ENCODE data around the gene CCZ1B. TPM values are rescaled to one million over a fixed set of nuclear protein-coding genes. Genes with fewer than 3 reads are reported as not detected.
A peak's percentile ranks its signal among the peaks of the same experiment; 100 is the strongest.
"Not testable (repeated sequence)": the region's sequence is repeated elsewhere in the genome, so short reads cannot be mapped to it uniquely, and the experiment has no call there.

Gene CCZ1B
- total and polyA plus RNA-seq, 8 donors = 58.3 to 85.6 (median 72.9) TPM

- H3K9me3 ChIP-seq; DNase-seq; intact Hi-C loops (cut with DNase I); H3K27me3 ChIP-seq; H3K27ac ChIP-seq; H3K4me3 ChIP-seq; ATAC-seq; H3K4me1 ChIP-seq: not testable (repeated sequence)
- peaks cover 0 to 34% of the 10 kb centered on the region in 2 donors for H3K36me3 ChIP-seq
These were observed 18.6 kb downstream of the CCZ1B start for GRCh38 chr7:6807393-6807918.

DNA sequence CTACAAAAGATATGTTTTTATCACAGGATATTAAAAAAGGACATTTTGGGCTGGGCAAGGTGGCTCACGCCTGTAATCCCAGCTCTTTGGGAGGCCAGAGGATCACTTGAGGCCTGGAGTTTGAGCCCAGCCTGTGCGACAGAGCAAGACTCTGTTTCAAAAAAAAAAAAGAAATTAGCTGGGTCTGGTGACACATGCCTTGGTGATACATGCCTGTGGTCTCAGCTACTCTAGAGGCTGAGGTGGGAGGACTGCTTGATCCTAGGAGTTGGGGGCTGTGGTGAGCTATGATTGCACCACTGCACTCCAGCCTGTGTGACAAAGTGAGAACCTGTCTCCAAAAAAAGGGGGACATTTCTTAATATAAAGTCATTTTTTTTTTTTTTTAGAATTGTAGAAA, 25.7 kb downstream of the CCZ1B start:
- H3K9me3 ChIP-seq; H3K27me3 ChIP-seq; H3K27ac ChIP-seq; H3K4me1 ChIP-seq; ATAC-seq; H3K4me3 ChIP-seq; DNase-seq; intact Hi-C loops (cut with DNase I): not testable (repeated sequence)
- peaks cover 0 to 19% of the 10 kb centered on the region in 2 donors for H3K36me3 ChIP-seq

GRCh38 chr7:6799887-6800286, 26.2 kb downstream of the CCZ1B start:
- ATAC-seq, H3K27me3 ChIP-seq, H3K9me3 ChIP-seq: not testable (repeated sequence)

DNA sequence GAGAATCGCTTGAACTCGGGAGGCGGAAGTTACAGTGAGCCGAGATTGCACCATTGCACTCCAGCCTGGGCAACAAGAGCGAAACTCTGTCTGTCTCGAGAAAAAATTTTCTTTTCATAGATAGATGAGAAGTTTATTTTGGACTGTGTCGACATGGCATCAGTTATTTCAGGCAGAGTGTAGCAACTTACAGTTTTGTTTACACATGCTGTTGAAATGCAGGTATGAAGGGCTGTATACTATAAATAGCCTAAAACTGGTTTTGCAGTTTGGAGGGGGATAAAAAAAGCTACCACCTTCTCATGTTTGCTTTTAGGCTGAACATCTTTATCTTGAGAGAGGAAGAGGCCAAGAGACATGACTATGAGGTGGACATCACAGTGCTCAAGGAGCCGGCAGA, 28.0 kb downstream of the CCZ1B start:
- H3K9me3 ChIP-seq; H3K4me3 ChIP-seq; H3K27ac ChIP-seq; H3K4me1 ChIP-seq; DNase-seq; intact Hi-C loops (cut with DNase I); H3K27me3 ChIP-seq: not testable (repeated sequence)
- H3K36me3 ChIP-seq = peaks cover 0 to 11% of the 10 kb centered on the region in 2 donors
- ATAC-seq = peak; percentile 86

More at GRCh38 chr7:6799887-6800286, 26.2 kb downstream of the CCZ1B start:
- H3K4me3 ChIP-seq; H3K27ac ChIP-seq; DNase-seq; H3K4me1 ChIP-seq; intact Hi-C loops (cut with DNase I): not testable (repeated sequence)
- H3K36me3 ChIP-seq = peaks cover 0 to 19% of the 10 kb centered on the region in 2 donors

DNA sequence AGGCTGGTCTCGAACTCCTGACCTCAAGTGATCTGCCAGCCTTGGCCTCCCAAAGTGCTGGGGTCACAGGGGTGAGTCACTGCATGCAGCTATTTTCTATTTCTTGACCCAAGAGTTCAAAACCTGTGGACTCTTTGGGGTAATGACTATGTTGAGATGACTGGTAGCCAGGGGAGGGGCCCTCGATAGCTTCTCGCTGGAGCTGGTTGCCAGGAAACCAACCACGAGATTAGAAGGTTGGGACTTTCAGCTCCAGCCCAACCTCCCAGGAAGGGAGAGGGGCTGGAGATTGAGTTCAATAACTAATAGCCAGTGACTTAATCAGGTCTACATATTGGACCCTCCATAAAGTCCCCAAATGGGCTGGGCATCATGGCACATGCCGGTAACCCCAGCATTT, 28.9 kb downstream of the CCZ1B start:
- H3K27me3 ChIP-seq; intact Hi-C loops (cut with DNase I); H3K4me3 ChIP-seq; H3K9me3 ChIP-seq; H3K4me1 ChIP-seq: not testable (repeated sequence)
- DNase-seq = peak in 1 of 4 donors; percentile 36
- Histone ChIP-seq H3K27ac (peak overlapping the region in 1 of 2 donors; percentile 26), H3K36me3 (peaks cover 0 to 11% of the 10 kb centered on the region in 2 donors)
- ATAC-seq = peak; percentile 71

DNA sequence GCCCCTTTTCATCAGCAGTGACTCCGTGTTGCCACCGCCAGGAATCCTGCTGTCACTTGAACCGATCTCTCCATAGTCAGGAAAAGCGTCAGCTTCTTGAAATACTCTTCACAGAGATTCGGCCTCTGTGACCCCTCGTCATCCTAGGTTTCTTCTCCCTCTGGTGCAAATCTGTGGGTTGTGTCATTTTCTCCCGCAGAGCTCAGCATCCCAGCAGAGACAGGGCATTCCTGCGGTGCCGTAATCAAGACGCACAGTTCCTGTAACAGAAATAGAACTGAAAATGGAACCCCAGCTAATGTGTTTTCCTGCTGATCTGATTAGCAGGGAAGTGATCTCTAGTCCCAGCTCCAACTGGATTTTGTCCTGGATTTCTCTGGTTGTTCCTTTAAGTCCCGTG, 31.8 kb downstream of the CCZ1B start:
- H3K4me3 ChIP-seq; DNase-seq; ATAC-seq; H3K27ac ChIP-seq; intact Hi-C loops (cut with DNase I); H3K9me3 ChIP-seq; H3K27me3 ChIP-seq; H3K4me1 ChIP-seq; H3K36me3 ChIP-seq: not testable (repeated sequence)

- peak; percentile 49 for ATAC-seq
- H3K36me3 ChIP-seq; intact Hi-C loops (cut with DNase I); H3K9me3 ChIP-seq; DNase-seq; H3K27ac ChIP-seq; H3K4me3 ChIP-seq; H3K27me3 ChIP-seq; H3K4me1 ChIP-seq: not testable (repeated sequence)
These were observed 33.8 kb downstream of the CCZ1B start for GRCh38 chr7:6792113-6792872.

DNA sequence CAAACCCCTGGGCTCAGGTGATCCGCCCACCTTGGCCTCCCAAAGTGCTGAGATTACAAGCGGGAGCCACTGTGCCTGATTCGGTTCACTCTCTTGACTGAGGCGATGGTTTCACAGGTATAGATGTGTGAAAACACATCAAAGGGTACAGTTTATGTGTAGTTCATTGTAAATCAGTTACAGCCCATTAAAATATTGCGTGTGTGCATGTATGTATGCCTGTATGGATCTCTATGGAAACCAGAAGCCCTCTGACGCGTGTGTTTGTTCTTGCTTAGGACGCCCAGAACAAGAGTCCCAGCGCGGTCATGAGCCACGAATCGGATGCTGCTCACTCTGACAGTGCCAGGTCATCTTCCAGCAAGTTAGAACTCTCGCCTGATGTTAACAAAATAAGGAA, 36.7 kb downstream of the CCZ1B start:
- DNase-seq; H3K4me1 ChIP-seq; ATAC-seq; H3K27me3 ChIP-seq; H3K36me3 ChIP-seq; H3K9me3 ChIP-seq; H3K4me3 ChIP-seq; H3K27ac ChIP-seq; intact Hi-C loops (cut with DNase I): not testable (repeated sequence)

DNA sequence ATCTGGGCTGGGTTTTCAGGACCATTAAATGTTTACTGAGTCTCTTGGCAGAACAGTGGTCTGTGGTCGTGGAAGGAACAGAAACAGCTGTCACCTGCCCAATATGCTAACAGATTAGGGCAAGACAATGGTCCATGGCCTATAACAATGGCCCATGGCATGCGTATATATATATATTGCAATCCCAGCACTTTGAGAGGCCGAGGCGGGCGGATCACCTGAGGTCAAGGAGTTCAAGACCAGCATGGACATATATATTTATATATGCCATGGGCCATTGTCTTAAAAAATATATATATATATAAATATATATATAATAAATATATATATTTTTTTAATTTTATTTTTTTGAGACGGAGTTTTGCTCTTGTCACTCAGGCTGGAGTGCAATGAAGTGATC, 44.5 kb downstream of the CCZ1B start:
- H3K9me3 ChIP-seq, ATAC-seq: not testable (repeated sequence)

GRCh38 chr7:6761186-6761585, 64.9 kb downstream of the CCZ1B start:
- H3K4me1 ChIP-seq; H3K27me3 ChIP-seq; H3K36me3 ChIP-seq; DNase-seq; intact Hi-C loops (cut with DNase I); ATAC-seq; H3K27ac ChIP-seq; H3K9me3 ChIP-seq; H3K4me3 ChIP-seq: not testable (repeated sequence)

More for the DNA sequence above, 44.5 kb downstream of the CCZ1B start:
- intact Hi-C loops (cut with DNase I); H3K4me3 ChIP-seq; H3K27ac ChIP-seq; H3K27me3 ChIP-seq; H3K4me1 ChIP-seq; H3K36me3 ChIP-seq: not testable (repeated sequence)
- peak in 1 of 4 donors; percentile 61 for DNase-seq

DNA sequence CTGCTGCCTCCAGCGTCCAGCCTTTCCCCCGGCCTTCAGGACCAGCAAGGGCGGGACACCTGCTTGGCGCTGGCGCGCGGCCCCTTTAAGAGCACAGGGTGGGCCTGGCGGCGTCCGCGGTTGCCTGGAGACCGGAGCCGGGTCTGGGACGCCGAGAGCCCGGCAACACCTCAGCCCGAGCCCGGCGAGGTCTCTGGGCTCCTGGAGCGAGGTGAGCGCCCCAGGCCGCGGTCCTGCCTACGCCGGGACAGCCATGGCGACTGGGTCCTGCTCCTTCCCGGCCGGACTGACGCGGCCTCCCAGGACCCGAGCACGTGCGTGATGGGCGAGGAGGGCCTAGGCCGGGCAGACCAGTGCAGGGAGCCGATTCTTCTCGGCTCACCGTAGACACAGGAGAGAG, 72.1 kb downstream of the CCZ1B start, which contains the start of gene RSPH10B2:
TSS of gene RSPH10B2 (plus strand) at position 140 of the 400 bp plus-strand sequence. CDS start 3,575 bp downstream, outside the sequence.
- intact Hi-C loops (cut with DNase I); H3K27me3 ChIP-seq; H3K27ac ChIP-seq; H3K4me3 ChIP-seq; DNase-seq; H3K4me1 ChIP-seq; H3K9me3 ChIP-seq; H3K36me3 ChIP-seq: not testable (repeated sequence)
- ATAC-seq = peak; percentile 49

DNA sequence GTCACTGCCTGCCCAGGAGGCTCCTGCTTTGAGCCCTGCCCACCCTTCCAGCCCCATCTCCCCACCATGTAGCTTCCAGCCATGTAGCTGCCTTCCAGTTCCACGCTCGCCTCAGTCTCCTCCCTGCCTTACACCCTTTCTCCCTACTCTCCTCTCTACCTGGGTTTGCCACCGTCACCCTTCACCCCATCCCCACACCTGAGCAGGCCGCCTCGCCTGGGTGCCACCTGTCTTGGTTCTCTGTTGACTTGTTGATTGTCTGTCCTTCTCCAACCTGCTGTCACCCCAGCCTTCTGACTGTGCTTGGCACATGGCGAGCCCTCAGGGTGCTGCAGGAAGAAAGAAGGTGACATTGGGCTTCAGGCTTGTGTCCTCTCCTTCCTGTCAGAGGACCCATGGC, 75.9 kb downstream of the CCZ1B start:
- H3K4me3 ChIP-seq; H3K27ac ChIP-seq; ATAC-seq; H3K27me3 ChIP-seq; H3K4me1 ChIP-seq; intact Hi-C loops (cut with DNase I); H3K9me3 ChIP-seq: not testable (repeated sequence)
- DNase-seq = peak in 1 of 4 donors; percentile 73
- H3K36me3 ChIP-seq = peaks cover 0 to 12% of the 10 kb centered on the region in 2 donors

- ATAC-seq; H3K4me1 ChIP-seq; H3K9me3 ChIP-seq; H3K27me3 ChIP-seq; H3K4me3 ChIP-seq; intact Hi-C loops (cut with DNase I); H3K27ac ChIP-seq: not testable (repeated sequence)
- H3K36me3 ChIP-seq = peaks cover 0 to 12% of the 10 kb centered on the region in 2 donors
- peak in 1 of 4 donors; percentile 75 for DNase-seq
These were observed 76.7 kb downstream of the CCZ1B start for GRCh38 chr7:6749335-6749734.
